SK-N-SH treated with all-trans-retinoic acid at 6 μM for 48 hours (cell line): ENCODE data around the gene ZNF683.

Source experiments
- CREB5 ChIP-seq: fragments of 250-450 bp; sonication (Bioruptor Pico); IDR thresholded peaks from 2 replicates; pipeline ENCODE4 v1.5.1; 2020; ENCODE audit warnings: low read depth, mild to moderate bottlenecking, moderate library complexity
- CSRNP3 ChIP-seq: fragments of 250-450 bp; sonication (Bioruptor Pico); IDR thresholded peaks from 2 replicates; pipeline ENCODE4 v1.5.1; 2021; ENCODE audit warnings: mild to moderate bottlenecking, moderate library complexity
- GLIS3 ChIP-seq: fragments of 250-450 bp; sonication (Bioruptor Pico); IDR thresholded peaks from 2 replicates; pipeline ENCODE4 v1.5.0; 2020; ENCODE audit warnings: mild to moderate bottlenecking, moderate library complexity
- ISL1 ChIP-seq: fragments of 250-450 bp; sonication (Bioruptor Pico); IDR thresholded peaks from 2 replicates; pipeline ENCODE4 v2.1.2; 2022; ENCODE audit warnings: mild to moderate bottlenecking, moderate library complexity
- PATZ1 ChIP-seq: fragments of 250-450 bp; sonication (Bioruptor Pico); IDR thresholded peaks from 2 replicates; pipeline ENCODE4 v1.8.0; 2020; ENCODE audit warnings: mild to moderate bottlenecking, moderate library complexity, borderline replicate concordance
- PPARA ChIP-seq: fragments of 250-450 bp; sonication (Bioruptor Pico); IDR thresholded peaks from 2 replicates; pipeline ENCODE4 v1.5.0; 2020; ENCODE audit warnings: mild to moderate bottlenecking, borderline replicate concordance
- SNAI2 ChIP-seq: fragments of 250-450 bp; sonication (Bioruptor Pico); IDR thresholded peaks from 2 replicates; pipeline ENCODE4 v1.5.0; 2020; ENCODE audit warnings: mild to moderate bottlenecking, moderate library complexity
- TCF4 ChIP-seq: fragments of 250-450 bp; sonication (Bioruptor Pico); IDR thresholded peaks from 2 replicates; pipeline ENCODE4 v1.8.0; 2021; ENCODE audit warnings: mild to moderate bottlenecking, moderate library complexity, borderline replicate concordance
- ZFP3 ChIP-seq: fragments of 250-450 bp; sonication (Bioruptor Pico); IDR thresholded peaks from 2 replicates; pipeline ENCODE4 v1.5.0; 2020; ENCODE audit warnings: mild to moderate bottlenecking, moderate library complexity
- ZNF565 ChIP-seq: fragments of 450-650 bp; formaldehyde crosslinking; conservative IDR thresholded peaks from 2 replicates; pipeline ENCODE4 v1.5.0; 2020; ENCODE audit warnings: low read depth, mild to moderate bottlenecking, moderate library complexity

GRCh38 chr1:26328597-26328996 is 44.0 kb downstream of the ZNF683 start:
- TF ChIP-seq CSRNP3 (CRISPR knock-in tag) = no peak
- no peak for TF ChIP-seq TCF4 (CRISPR knock-in tag)
- no peak for TF ChIP-seq SNAI2 (CRISPR knock-in tag)
- no peak for TF ChIP-seq GLIS3 (CRISPR knock-in tag)
- no peak for TF ChIP-seq CREB5 (CRISPR knock-in tag)
- TF ChIP-seq PATZ1 (CRISPR knock-in tag) = no peak
- no peak for TF ChIP-seq ISL1 (CRISPR knock-in tag)
- TF ChIP-seq ZNF565 (CRISPR knock-in tag) = no peak
- no peak for TF ChIP-seq ZFP3
- TF ChIP-seq PPARA (CRISPR knock-in tag) = no peak
